ENCODE data around the gene SCN8A. TPM values are rescaled to one million over a fixed set of nuclear protein-coding genes. Genes with fewer than 3 reads are reported as not detected.
"Not testable (repeated sequence)": the region's sequence is repeated elsewhere in the genome, so short reads cannot be mapped to it uniquely, and the experiment has no call there.

The SCN8A gene
- total and polyA plus RNA-seq, 2 donors, result 0.21 to 0.57 TPM

GRCh38 chr12:51631591-51631990 is 40.6 kb downstream of the SCN8A start:
- Histone ChIP-seq H3K4me1 (ENCODE audit: control insufficient read depth in 2 of 2, insufficient read depth in 2 of 2, low read length in 2 of 2) (no peaks in the 10 kb centered on the region), H3K9me3 (ENCODE audit: control insufficient read depth in 2 of 2, insufficient read depth in 1 of 2, low read length in 1 of 2) (no peaks in the 10 kb centered on the region), H3K36me3 (ENCODE audit: control insufficient read depth in 2 of 2, insufficient read depth in 2 of 2, low read length in 1 of 2) (no peaks in the 10 kb centered on the region), H3K4me3 (ENCODE audit: low read length in 2 of 2) (no peak overlapping the region), H3K27ac (ENCODE audit: low read depth in 1 of 2, low read length in 1 of 2) (no peak overlapping the region), H3K27me3 (ENCODE audit: control insufficient read depth in 2 of 2, insufficient read depth in 1 of 2, low read length in 1 of 2) (no peaks in the 10 kb centered on the region)
- DNase-seq (ENCODE audit: low read depth in 6 of 9, low spot score in 9 of 9), result no peak
- WGBS, result 62% methylated on average over 1 of the region's 1 CpG

GRCh38 chr12:51632623-51633022 is 41.6 kb downstream of the SCN8A start:
- 93% methylated on average over 2 of the region's 2 CpGs for WGBS
- Histone ChIP-seq H3K27ac (ENCODE audit: low read depth in 1 of 2, low read length in 1 of 2) (no peak overlapping the region), H3K27me3 (ENCODE audit: control insufficient read depth in 2 of 2, insufficient read depth in 1 of 2, low read length in 1 of 2) (no peaks in the 10 kb centered on the region), H3K4me3 (ENCODE audit: low read length in 2 of 2) (no peak overlapping the region), H3K4me1 (ENCODE audit: control insufficient read depth in 2 of 2, insufficient read depth in 2 of 2, low read length in 2 of 2) (no peaks in the 10 kb centered on the region), H3K9me3 (ENCODE audit: control insufficient read depth in 2 of 2, insufficient read depth in 1 of 2, low read length in 1 of 2) (no peaks in the 10 kb centered on the region), H3K36me3 (ENCODE audit: control insufficient read depth in 2 of 2, insufficient read depth in 2 of 2, low read length in 1 of 2) (no peaks in the 10 kb centered on the region)
- no peak for DNase-seq (ENCODE audit: low read depth in 6 of 9, low spot score in 9 of 9)

- 96% methylated on average over 1 of the region's 1 CpG for WGBS
- DNase-seq (ENCODE audit: low read depth in 6 of 9, low spot score in 9 of 9), result no peak
- Histone ChIP-seq H3K9me3 (ENCODE audit: control insufficient read depth in 2 of 2, insufficient read depth in 1 of 2, low read length in 1 of 2) (no peaks in the 10 kb centered on the region), H3K4me3 (ENCODE audit: low read length in 2 of 2) (no peak overlapping the region), H3K27me3 (ENCODE audit: control insufficient read depth in 2 of 2, insufficient read depth in 1 of 2, low read length in 1 of 2) (no peaks in the 10 kb centered on the region), H3K4me1 (ENCODE audit: control insufficient read depth in 2 of 2, insufficient read depth in 2 of 2, low read length in 2 of 2) (no peaks in the 10 kb centered on the region), H3K27ac (ENCODE audit: low read depth in 1 of 2, low read length in 1 of 2) (no peak overlapping the region), H3K36me3 (ENCODE audit: control insufficient read depth in 2 of 2, insufficient read depth in 2 of 2, low read length in 1 of 2) (no peaks in the 10 kb centered on the region)
Measured at GRCh38 chr12:51635346-51635745, 44.3 kb downstream of the SCN8A start.

- no peak overlapping the region for H3K4me3 ChIP-seq (ENCODE audit: low read length in 2 of 2)
- H3K27me3 ChIP-seq (ENCODE audit: control insufficient read depth in 2 of 2, insufficient read depth in 1 of 2, low read length in 1 of 2), result no peaks in the 10 kb centered on the region
- no peak overlapping the region for H3K27ac ChIP-seq (ENCODE audit: low read depth in 1 of 2, low read length in 1 of 2)
- H3K4me1 ChIP-seq (ENCODE audit: control insufficient read depth in 2 of 2, insufficient read depth in 2 of 2, low read length in 2 of 2), result no peaks in the 10 kb centered on the region
- WGBS, result 95% methylated on average over 3 of the region's 3 CpGs
- no peaks in the 10 kb centered on the region for H3K9me3 ChIP-seq (ENCODE audit: control insufficient read depth in 2 of 2, insufficient read depth in 1 of 2, low read length in 1 of 2)
- H3K36me3 ChIP-seq (ENCODE audit: control insufficient read depth in 2 of 2, insufficient read depth in 2 of 2, low read length in 1 of 2), result no peaks in the 10 kb centered on the region
- DNase-seq (ENCODE audit: low read depth in 6 of 9, low spot score in 9 of 9), result no peak
Measured at GRCh38 chr12:51636581-51636980, 45.5 kb downstream of the SCN8A start.

GRCh38 chr12:51636986-51637385 is 46.0 kb downstream of the SCN8A start:
- H3K27ac ChIP-seq (ENCODE audit: low read depth in 1 of 2, low read length in 1 of 2), result no peak overlapping the region
- no peaks in the 10 kb centered on the region for H3K9me3 ChIP-seq (ENCODE audit: control insufficient read depth in 2 of 2, insufficient read depth in 1 of 2, low read length in 1 of 2)
- DNase-seq (ENCODE audit: low read depth in 6 of 9, low spot score in 9 of 9), result no peak
- H3K4me1 ChIP-seq (ENCODE audit: control insufficient read depth in 2 of 2, insufficient read depth in 2 of 2, low read length in 2 of 2), result no peaks in the 10 kb centered on the region
- no peaks in the 10 kb centered on the region for H3K27me3 ChIP-seq (ENCODE audit: control insufficient read depth in 2 of 2, insufficient read depth in 1 of 2, low read length in 1 of 2)
- H3K36me3 ChIP-seq (ENCODE audit: control insufficient read depth in 2 of 2, insufficient read depth in 2 of 2, low read length in 1 of 2), result no peaks in the 10 kb centered on the region
- H3K4me3 ChIP-seq (ENCODE audit: low read length in 2 of 2), result no peak overlapping the region
- 94% methylated on average over 1 of the region's 1 CpG for whole genome bisulfite sequencing

- Histone ChIP-seq H3K4me3 (ENCODE audit: low read length in 2 of 2) (no peak overlapping the region), H3K4me1 (ENCODE audit: control insufficient read depth in 2 of 2, insufficient read depth in 2 of 2, low read length in 2 of 2) (no peaks in the 10 kb centered on the region), H3K36me3 (ENCODE audit: control insufficient read depth in 2 of 2, insufficient read depth in 2 of 2, low read length in 1 of 2) (no peaks in the 10 kb centered on the region), H3K27ac (ENCODE audit: low read depth in 1 of 2, low read length in 1 of 2) (no peak overlapping the region), H3K27me3 (ENCODE audit: control insufficient read depth in 2 of 2, insufficient read depth in 1 of 2, low read length in 1 of 2) (no peaks in the 10 kb centered on the region), H3K9me3 (ENCODE audit: control insufficient read depth in 2 of 2, insufficient read depth in 1 of 2, low read length in 1 of 2) (no peaks in the 10 kb centered on the region)
- no peak for DNase-seq (ENCODE audit: low read depth in 6 of 9, low spot score in 9 of 9)
- WGBS, result 96% methylated on average over 5 of the region's 5 CpGs
Measured at GRCh38 chr12:51639361-51639760, 48.3 kb downstream of the SCN8A start.

GRCh38 chr12:51642286-51642685 is 51.3 kb downstream of the SCN8A start:
- H3K4me1 ChIP-seq (ENCODE audit: control insufficient read depth in 2 of 2, insufficient read depth in 2 of 2, low read length in 2 of 2), result no peaks in the 10 kb centered on the region
- no peak overlapping the region for H3K27ac ChIP-seq (ENCODE audit: low read depth in 1 of 2, low read length in 1 of 2)
- H3K9me3 ChIP-seq (ENCODE audit: control insufficient read depth in 2 of 2, insufficient read depth in 1 of 2, low read length in 1 of 2), result no peaks in the 10 kb centered on the region
- no peaks in the 10 kb centered on the region for H3K27me3 ChIP-seq (ENCODE audit: control insufficient read depth in 2 of 2, insufficient read depth in 1 of 2, low read length in 1 of 2)
- no peaks in the 10 kb centered on the region for H3K36me3 ChIP-seq (ENCODE audit: control insufficient read depth in 2 of 2, insufficient read depth in 2 of 2, low read length in 1 of 2)
- no peak for DNase-seq (ENCODE audit: low read depth in 6 of 9, low spot score in 9 of 9)
- H3K4me3 ChIP-seq (ENCODE audit: low read length in 2 of 2), result no peak overlapping the region

- Histone ChIP-seq H3K27me3 (ENCODE audit: control insufficient read depth in 2 of 2, insufficient read depth in 1 of 2, low read length in 1 of 2) (no peaks in the 10 kb centered on the region), H3K36me3 (ENCODE audit: control insufficient read depth in 2 of 2, insufficient read depth in 2 of 2, low read length in 1 of 2) (no peaks in the 10 kb centered on the region), H3K4me1 (ENCODE audit: control insufficient read depth in 2 of 2, insufficient read depth in 2 of 2, low read length in 2 of 2) (no peaks in the 10 kb centered on the region), H3K4me3 (ENCODE audit: low read length in 2 of 2) (no peak overlapping the region), H3K9me3 (ENCODE audit: control insufficient read depth in 2 of 2, insufficient read depth in 1 of 2, low read length in 1 of 2) (no peaks in the 10 kb centered on the region), H3K27ac (ENCODE audit: low read depth in 1 of 2, low read length in 1 of 2) (no peak overlapping the region)
- WGBS, result 98% methylated on average over 1 of the region's 1 CpG
- no peak for DNase-seq (ENCODE audit: low read depth in 6 of 9, low spot score in 9 of 9)
Measured at GRCh38 chr12:51643951-51644350, 52.9 kb downstream of the SCN8A start.

GRCh38 chr12:51644691-51645090 is 53.7 kb downstream of the SCN8A start:
- not testable (repeated sequence) for H3K27ac ChIP-seq (ENCODE audit: low read depth in 1 of 2, low read length in 1 of 2); H3K9me3 ChIP-seq (ENCODE audit: control insufficient read depth in 2 of 2, insufficient read depth in 1 of 2, low read length in 1 of 2); DNase-seq (ENCODE audit: low read depth in 6 of 9, low spot score in 9 of 9); H3K36me3 ChIP-seq (ENCODE audit: control insufficient read depth in 2 of 2, insufficient read depth in 2 of 2, low read length in 1 of 2); H3K4me3 ChIP-seq (ENCODE audit: low read length in 2 of 2); H3K27me3 ChIP-seq (ENCODE audit: control insufficient read depth in 2 of 2, insufficient read depth in 1 of 2, low read length in 1 of 2); H3K4me1 ChIP-seq (ENCODE audit: control insufficient read depth in 2 of 2, insufficient read depth in 2 of 2, low read length in 2 of 2)
- WGBS, result 97% methylated on average over 21 of the region's 23 CpGs

- Histone ChIP-seq H3K27ac (ENCODE audit: low read depth in 1 of 2, low read length in 1 of 2) (no peak overlapping the region), H3K4me1 (ENCODE audit: control insufficient read depth in 2 of 2, insufficient read depth in 2 of 2, low read length in 2 of 2) (no peaks in the 10 kb centered on the region), H3K4me3 (ENCODE audit: low read length in 2 of 2) (no peak overlapping the region), H3K27me3 (ENCODE audit: control insufficient read depth in 2 of 2, insufficient read depth in 1 of 2, low read length in 1 of 2) (no peaks in the 10 kb centered on the region), H3K9me3 (ENCODE audit: control insufficient read depth in 2 of 2, insufficient read depth in 1 of 2, low read length in 1 of 2) (no peaks in the 10 kb centered on the region), H3K36me3 (ENCODE audit: control insufficient read depth in 2 of 2, insufficient read depth in 2 of 2, low read length in 1 of 2) (no peaks in the 10 kb centered on the region)
- 97% methylated on average over 2 of the region's 2 CpGs for WGBS
- no peak for DNase-seq (ENCODE audit: low read depth in 6 of 9, low spot score in 9 of 9)
Measured at GRCh38 chr12:51645961-51646360, 54.9 kb downstream of the SCN8A start.
